ENCODE data around the gene NR4A1. TPM values are rescaled to one million over a fixed set of nuclear protein-coding genes. Genes with fewer than 3 reads are reported as not detected.

The NR4A1 gene
- total and polyA plus RNA-seq, 4 donors: 45.1 to 77.9 (median 62.0) TPM

DNA sequence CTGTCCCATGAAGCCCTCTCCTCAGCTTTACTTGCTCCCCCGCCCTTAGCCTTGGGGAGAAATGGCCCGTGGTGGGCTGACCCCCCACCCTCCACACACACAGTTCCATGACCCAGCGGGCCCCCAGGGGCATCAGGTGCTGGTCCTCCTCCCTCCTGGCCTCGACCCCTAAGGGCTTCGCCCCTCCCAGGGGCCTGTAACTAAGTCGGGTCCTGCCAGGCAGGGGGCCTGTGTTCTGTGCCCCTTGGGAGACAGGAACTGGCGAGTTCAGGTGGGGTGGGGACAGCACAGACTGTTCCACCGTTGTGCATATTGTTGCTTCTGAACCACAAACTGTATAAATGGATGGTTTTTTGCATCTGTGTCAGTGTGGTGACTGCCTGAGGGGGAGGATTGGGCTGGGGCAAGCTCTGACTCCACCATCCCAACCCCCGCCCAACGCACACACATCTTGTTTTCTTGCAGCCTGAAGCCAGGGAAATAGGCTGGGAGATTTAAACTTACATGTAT lies 35.7 kb upstream of the NR4A1 start:
- Histone ChIP-seq H3K4me1 (ENCODE audit: control insufficient read depth in 5 of 5, insufficient read depth in 5 of 5, low read length in 5 of 5) (peaks cover 0 to 13% (median 8%) of the 10 kb centered on the region in 5 donors), H3K27ac (ENCODE audit: low read depth in 1 of 2, low read length in 1 of 2) (no peak overlapping the region), H3K9ac (ENCODE audit: insufficient read depth in 1 of 2, low read length in 2 of 2) (no peak overlapping the region), H3K27me3 (ENCODE audit: control insufficient read depth in 3 of 3, insufficient read depth in 3 of 3, low read length in 2 of 3) (peaks cover 0 to 6% (median 0%) of the 10 kb centered on the region in 3 donors), H3K36me3 (ENCODE audit: control insufficient read depth in 4 of 4, insufficient read depth in 4 of 4, low read length in 4 of 4) (peaks cover 0 to 28% (median 24%) of the 10 kb centered on the region in 4 donors), H3K9me3 (ENCODE audit: control insufficient read depth in 4 of 4, insufficient read depth in 3 of 4, low read length in 3 of 4) (no peaks in the 10 kb centered on the region), H3K4me3 (no peak overlapping the region)
- ATAC-seq (ENCODE audit: insufficient read depth, low FRiP score) (no peak), DNase-seq (no peak)
- 79 to 84% methylated on average over 10 of the region's 10 CpGs for WGBS, 2 donors
- TF ChIP-seq, protein P1, sequence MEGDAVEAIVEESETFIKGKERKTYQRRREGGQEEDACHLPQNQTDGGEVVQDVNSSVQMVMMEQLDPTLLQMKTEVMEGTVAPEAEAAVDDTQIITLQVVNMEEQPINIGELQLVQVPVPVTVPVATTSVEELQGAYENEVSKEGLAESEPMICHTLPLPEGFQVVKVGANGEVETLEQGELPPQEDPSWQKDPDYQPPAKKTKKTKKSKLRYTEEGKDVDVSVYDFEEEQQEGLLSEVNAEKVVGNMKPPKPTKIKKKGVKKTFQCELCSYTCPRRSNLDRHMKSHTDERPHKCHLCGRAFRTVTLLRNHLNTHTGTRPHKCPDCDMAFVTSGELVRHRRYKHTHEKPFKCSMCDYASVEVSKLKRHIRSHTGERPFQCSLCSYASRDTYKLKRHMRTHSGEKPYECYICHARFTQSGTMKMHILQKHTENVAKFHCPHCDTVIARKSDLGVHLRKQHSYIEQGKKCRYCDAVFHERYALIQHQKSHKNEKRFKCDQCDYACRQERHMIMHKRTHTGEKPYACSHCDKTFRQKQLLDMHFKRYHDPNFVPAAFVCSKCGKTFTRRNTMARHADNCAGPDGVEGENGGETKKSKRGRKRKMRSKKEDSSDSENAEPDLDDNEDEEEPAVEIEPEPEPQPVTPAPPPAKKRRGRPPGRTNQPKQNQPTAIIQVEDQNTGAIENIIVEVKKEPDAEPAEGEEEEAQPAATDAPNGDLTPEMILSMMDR (IDR thresholded peaks at IDR 0.05; ENCODE audit: control extremely low read depth, extremely low read depth): no peak

DNA sequence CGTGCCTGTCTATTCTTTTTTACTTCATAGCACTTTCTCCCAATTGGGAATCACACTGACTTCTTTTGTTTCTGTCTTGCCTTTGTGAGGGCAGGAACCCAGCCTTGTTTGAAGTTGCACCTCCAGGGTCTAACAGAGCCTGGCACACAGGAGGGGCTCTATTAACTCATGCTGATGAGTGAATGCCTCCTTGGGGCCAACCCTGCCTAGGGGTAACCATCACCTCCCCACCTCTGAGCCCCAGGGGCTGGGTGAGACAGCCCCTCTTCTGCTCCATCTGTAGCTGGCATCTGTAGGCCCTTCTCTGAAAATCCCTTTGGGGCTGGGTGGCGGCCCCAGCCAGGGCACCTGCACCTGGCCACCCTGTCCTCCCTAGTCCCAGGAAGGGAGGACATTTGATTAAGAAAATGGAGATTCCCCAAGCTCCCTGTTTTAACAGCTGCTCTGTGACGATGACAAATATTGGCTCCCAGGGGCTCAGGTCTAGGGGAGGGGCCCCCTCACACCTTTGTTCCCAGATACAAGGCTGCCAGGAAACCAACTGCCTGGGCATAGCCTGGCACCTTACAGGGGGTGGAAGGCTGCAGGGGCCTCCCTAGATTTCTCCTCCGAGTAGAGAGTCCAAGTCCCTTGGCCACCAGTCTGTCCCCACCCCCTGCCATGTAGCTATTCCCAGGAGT lies 32.7 kb upstream of the NR4A1 start:
- Histone ChIP-seq H3K4me3 (no peak overlapping the region), H3K36me3 (ENCODE audit: control insufficient read depth in 4 of 4, insufficient read depth in 4 of 4, low read length in 4 of 4) (peaks cover 0 to 9% (median 8%) of the 10 kb centered on the region in 4 donors), H3K4me1 (ENCODE audit: control insufficient read depth in 5 of 5, insufficient read depth in 5 of 5, low read length in 5 of 5) (peaks cover 0 to 15% (median 3%) of the 10 kb centered on the region in 5 donors), H3K27ac (ENCODE audit: low read depth in 1 of 2, low read length in 1 of 2) (no peak overlapping the region), H3K9ac (ENCODE audit: insufficient read depth in 1 of 2, low read length in 2 of 2) (no peak overlapping the region), H3K9me3 (ENCODE audit: control insufficient read depth in 4 of 4, insufficient read depth in 3 of 4, low read length in 3 of 4) (no peaks in the 10 kb centered on the region), H3K27me3 (ENCODE audit: control insufficient read depth in 3 of 3, insufficient read depth in 3 of 3, low read length in 2 of 3) (peaks cover 0 to 15% (median 0%) of the 10 kb centered on the region in 3 donors)
- ATAC-seq (ENCODE audit: insufficient read depth, low FRiP score) (no peak), DNase-seq (no peak)
- TF ChIP-seq, protein P1 (IDR thresholded peaks at IDR 0.05; ENCODE audit: control extremely low read depth, extremely low read depth): no peak
- WGBS, 2 donors: 86 to 88% methylated on average over 4 of the region's 4 CpGs

DNA sequence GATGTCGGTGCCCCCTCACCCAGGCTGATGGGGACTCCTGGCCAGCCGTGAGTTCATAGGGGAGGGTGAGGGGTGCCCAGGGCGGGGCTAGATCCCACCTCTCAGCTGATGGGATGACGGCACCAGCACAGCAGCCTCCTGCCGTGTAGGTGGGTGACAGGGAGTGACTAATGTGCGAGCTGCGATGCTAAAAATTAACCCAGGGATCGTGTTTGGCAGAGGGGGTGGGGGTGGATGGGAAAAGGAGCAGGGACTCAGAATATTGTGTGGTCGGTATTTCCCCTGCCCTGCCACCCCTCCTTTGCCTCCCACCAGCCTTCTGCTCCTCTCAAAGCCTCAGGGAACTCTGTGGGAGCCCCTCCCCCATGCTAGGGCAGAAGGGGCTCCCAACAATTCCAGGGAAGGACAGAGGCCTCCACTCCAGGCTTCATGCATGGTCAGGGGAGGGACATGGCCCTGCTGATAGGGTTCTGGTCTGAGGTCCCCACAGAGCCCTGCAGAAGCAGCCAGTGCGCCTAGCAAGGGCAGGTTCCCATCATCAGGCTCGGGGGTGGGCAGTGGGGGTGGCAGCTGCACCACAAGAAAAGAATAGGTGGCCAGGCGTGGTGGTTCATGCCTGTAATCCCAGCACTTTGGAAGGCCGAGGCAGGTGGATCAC lies 32.0 kb upstream of the NR4A1 start:
- H3K36me3 ChIP-seq (ENCODE audit: control insufficient read depth in 4 of 4, insufficient read depth in 4 of 4, low read length in 4 of 4): peaks cover 0 to 4% (median 2%) of the 10 kb centered on the region in 4 donors
- no peak overlapping the region for H3K4me3 ChIP-seq
- no peaks in the 10 kb centered on the region for H3K9me3 ChIP-seq (ENCODE audit: control insufficient read depth in 4 of 4, insufficient read depth in 3 of 4, low read length in 3 of 4)
- peaks cover 0 to 15% (median 3%) of the 10 kb centered on the region in 5 donors for H3K4me1 ChIP-seq (ENCODE audit: control insufficient read depth in 5 of 5, insufficient read depth in 5 of 5, low read length in 5 of 5)
- ATAC-seq (ENCODE audit: insufficient read depth, low FRiP score) (no peak), DNase-seq (no peak)
- TF ChIP-seq, protein P1 (IDR thresholded peaks at IDR 0.05; ENCODE audit: control extremely low read depth, extremely low read depth): no peak
- H3K9ac ChIP-seq (ENCODE audit: insufficient read depth in 1 of 2, low read length in 2 of 2): no peak overlapping the region
- peaks cover 0 to 15% (median 0%) of the 10 kb centered on the region in 3 donors for H3K27me3 ChIP-seq (ENCODE audit: control insufficient read depth in 3 of 3, insufficient read depth in 3 of 3, low read length in 2 of 3)
- WGBS, 2 donors: 72 to 88% methylated on average over 13 of the region's 13 CpGs
- H3K27ac ChIP-seq (ENCODE audit: low read depth in 1 of 2, low read length in 1 of 2): no peak overlapping the region
